Stimulated activated CD8-positive, alpha-beta memory T cell treated with anti-CD3 and anti-CD28 coated beads, Interleukin-12 subunit alpha, Interleukin-12 subunit beta, amount 100 ng/mL, for 4 hours (primary cell): ENCODE results near the gene SURF2.

Experiments
- DNase-seq: peaks from one replicate; pipeline ENCODE4 v3.0.0-alpha.2; 2020; ENCODE audit warnings: low read depth

SURF2 gene

DNA sequence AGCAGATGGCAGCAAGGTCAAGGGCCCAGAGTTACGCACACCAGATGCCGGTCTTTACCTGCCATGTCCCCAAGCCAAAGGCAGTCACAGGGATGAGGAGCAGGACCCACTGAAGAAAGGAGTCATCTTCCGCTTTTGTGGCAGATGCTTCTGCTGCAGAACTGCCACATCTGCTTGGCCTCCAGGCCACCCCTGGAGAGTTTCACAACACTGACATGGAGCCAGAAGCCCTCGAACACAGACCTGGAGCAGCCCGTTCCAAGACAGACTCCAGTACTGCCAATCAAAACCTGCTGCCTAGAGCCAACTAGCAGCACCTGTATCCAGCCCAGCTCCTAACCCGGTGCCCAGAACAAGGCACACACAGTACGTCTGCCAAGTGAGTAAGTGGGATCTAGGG is 1.6 kb upstream of the SURF2 start:
- DNase-seq, result no peak

DNA sequence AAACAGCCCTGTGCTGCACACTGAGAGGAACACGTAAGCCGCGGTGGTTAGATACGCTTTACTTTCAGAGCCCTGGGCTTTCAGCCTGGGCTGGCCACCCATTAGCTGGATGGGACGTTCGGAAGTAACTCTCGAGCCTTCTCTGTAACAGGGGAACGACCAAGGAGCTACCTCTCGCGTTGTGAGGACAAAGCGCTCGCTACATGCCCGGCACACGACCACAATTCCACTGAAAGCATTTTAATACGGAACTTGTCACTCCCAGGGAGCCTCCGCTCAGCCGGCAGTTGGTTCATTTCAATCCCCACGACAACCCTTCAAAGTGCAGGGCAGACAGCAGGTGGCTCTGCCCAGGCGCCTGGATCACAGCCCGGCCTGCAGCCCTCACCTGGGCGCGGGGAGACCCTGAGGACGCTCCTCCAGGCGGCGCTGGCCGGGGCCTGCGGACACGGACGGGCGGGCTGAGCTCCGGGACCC is 431 bp upstream of the SURF2 start:
- DNase-seq, result no peak

DNA sequence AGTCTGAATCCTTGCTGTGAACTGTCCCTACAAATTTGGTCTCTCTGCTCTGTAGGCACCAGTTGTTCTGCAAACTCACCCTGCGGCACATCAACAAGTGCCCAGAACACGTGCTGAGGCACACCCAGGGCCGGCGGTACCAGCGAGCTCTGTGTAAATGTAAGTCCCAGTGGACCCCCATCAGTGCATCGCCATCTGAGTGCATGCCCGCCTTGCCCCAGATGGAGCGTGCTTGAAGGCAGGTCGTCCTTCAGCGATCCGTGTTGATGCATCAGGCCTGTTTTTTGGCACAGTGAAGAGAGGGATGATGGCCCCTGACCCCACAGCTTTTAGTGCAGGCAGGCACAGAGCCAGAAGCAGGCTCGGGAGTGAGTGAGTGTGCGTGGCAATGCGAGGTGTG is 1.3 kb downstream of the SURF2 start:
- DNase-seq, result no peak

DNA sequence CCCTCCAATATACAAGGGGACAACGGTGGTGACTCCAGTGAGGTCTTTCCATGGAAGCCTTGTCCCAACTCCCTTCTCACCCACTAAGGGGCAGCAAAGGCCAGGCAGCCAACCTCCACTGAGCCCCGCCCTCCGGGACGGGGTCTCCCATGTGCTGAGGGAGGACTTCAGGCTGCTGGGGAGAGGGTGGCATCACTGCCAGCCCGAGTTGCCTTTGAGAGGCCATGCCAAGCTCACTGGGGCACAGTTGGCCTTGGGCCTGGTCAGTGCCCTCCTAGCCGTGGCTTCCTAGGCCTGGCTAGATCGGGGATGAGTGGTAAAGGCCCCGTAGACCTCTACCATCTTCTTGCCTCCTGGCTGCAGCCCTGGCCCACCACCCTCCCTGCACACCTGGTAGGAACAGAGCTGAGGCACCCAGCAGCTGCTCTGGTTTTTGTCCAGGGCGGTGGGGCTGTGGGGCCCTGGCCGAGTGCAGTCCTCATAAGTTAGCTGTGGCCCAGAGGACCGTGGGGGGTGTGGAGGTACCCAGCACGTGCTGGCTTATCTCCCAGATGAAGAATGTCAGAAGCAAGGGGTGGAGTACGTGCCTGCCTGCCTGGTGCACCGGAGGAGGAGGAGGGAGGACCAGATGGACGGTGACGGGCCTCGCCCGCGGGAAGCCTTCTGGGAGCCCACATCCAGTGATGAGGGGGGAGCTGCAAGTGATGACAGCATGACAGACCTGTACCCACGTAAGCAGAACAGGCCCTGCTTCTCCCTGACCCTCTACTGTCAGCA is 3.2 kb downstream of the SURF2 start:
- DNase-seq, result no peak

DNA sequence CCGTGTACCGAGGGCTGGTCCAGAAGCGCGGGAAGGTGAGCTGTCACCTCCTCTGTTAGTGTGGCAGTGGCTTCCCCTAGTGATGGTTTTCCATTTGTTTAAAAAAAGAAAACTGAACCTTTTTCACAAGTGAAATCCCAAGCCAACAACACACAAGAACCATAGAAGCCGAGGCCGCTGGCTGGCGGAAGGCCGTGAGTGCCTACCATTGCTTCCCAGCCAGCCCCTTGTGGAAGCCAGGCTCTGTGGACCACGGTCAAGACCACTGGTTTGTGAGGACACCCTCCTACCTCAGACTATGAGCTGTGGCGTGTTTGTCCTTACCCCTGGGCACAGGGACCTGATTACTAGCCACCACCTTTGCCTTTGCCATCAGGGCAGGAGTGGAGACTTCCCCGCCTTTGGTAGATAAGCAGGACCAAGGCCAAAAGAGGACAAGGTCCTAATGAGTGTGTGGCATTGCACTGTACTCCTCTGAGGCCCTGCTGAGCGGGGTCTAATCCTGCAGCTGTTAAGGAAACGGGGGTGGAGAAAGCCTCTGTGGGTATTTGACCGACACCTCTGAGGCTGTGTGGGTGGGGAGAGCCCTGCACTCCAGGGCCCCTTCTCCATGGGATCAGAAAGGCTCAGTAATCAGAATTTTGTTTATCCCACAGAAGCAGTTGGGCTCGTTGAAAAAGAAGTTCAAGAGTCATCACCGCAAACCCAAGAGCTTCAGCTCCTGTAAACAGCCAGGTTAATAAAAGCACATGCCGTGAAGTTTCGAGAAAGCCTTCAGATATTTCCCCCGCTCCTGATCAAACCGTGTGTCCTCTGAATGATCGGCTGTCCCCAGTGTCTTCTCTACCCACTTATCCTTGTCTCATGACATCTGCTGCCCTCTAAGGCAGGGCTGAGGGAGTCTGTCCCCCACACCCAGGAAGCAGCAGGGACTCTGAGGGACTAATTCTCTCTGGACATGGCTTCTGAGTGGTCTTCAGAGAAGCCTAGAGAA is 4.3 kb downstream of the SURF2 start:
- DNase-seq, result no peak

DNA sequence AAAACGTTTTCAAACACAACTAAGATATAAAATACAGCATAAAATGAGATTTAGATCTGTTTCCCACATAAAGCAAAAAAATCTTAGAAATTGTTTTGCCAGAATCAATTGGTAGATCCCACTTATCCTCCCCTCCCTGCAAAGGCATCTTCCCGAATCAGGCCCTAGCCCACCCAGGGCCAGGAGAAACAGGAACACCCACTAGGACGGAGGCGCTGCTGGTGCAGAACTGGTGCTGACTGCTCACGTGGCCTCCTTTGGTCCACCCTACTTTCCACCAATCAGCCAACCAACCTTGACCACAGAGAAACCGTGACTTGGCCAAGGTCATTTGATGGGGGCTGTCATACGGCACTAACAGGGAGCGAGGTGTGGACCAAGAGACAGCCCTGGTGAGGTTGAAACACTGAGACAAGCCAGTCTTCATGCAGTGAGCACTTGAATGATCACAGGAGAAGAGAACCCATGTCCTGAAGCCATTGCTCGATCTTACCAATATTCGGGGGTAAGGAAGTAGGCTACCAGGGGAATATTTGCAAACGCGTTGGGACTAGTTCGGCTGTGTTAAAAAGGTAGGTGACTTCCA is 5.2 kb downstream of the SURF2 start:
- no peak for DNase-seq

DNA sequence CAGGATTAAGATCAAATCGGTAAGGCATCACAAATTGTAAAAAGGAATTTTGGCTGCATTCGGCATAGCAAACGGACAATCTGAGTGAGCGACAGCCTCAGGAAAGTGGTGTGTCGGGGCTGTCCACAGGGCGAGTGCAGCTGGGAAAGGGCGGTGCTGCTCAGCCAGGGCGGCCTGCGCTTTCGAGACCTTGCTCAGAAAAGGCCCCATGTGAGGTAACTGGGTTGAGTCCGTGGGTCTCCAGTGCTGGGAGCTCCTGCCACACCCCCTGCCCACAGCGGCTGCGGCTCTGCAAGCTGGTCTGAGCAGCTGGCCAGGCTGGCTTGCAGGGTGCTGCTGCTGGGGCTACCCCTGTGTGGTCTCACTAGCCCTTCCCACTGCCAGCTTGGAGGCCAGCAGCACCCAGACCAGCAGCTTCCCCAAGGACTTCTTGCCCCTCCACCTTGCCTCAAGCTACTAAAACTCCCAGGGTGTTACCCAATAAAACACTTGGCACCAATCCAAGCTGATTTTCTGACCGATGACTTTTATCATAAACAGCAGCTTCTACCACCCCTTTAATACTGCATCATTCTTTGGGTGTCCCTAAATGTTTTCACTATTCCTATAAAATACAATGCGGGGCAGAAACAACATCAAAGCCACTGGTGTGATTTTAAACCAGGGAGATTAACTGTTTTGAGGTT is 6.2 kb downstream of the SURF2 start:
- DNase-seq, result no peak

DNA sequence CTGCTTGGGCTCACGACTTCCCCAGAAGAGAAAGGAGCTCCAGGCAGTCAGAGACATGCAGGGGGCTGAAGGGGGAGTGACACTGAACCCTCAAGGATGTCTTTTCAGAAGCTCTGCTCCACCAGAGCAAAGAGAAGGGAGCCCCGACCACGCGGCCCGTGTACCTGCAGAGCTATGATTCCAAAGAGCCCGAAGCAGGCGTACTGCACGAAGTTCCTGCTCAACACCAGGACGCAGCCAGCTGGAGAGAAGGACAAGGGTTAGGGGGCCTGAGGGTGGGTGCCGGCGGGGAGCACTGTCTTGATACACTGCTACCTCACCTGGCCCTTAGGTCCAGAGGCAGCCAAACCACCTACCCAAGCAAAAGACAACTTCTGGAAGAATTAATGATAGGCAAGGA is 10.1 kb downstream of the SURF2 start:
- DNase-seq, result no peak

DNA sequence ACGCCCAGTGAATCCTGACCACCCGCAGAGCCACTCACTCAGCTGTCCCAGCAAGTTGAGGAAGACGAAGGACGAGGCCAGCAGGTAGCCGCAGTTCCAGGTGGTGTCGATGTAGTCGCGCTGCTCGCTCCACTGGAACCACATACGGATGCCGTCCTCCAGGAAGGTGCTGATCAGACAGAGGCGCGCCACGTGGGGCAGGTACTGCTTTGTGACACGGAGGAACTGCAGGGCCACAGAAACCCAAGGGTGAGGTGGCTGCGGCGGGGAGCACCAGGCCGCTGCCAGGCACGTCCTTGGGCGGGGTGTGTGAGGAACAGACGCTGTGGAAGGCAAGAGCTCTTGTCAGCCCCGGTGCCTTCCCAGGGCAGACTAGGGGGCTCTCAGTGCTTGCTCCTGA is 10.9 kb downstream of the SURF2 start:
- no peak for DNase-seq

DNA sequence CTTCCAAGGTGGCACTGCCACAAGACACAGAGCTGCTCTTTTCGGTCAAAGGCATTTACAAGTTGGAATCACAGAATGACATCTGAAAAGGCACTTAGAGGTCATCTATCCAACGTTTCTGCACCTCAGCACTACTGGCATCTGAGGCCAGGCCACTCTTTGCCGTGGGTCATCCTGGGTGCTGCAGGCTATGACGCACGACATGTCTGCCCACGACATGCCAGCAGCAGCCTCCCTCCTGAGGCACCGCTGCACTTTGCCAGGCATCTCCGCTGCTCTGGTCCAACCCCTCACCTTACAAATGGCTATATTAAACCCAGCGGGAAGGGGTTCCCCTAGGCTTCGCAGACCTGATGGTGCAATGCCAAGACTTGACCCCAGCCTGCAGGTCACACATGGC is 11.4 kb downstream of the SURF2 start:
- no peak for DNase-seq

DNA sequence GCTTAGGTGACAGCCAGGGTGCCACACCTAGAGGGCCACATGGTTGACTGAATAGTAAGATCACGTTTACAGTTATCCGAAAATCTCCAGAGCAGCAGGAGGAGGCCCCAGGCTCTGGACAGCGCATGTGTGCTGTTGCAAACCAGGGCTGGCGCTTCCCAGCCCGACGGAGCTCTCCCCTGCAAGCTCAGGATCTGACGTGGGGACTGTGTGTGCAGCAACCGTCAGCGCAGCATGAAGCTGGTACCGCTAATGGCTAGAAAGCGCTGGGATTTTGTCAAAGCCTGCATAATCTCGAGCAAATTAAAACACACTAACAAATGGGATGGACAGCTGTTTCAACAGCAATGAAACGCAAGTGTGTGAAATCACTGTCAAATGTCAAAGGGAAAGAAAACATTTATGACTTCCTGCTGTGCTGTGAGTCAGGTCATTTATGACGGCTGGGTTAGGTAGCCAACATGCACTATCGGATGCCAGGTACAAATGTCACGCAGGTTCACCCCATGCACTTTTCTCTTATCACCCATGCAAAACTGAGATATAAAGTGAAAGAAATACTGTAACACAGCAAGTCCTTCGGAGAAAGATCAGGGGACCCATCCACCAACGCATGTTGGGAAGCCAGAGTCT is 12.0 kb downstream of the SURF2 start:
- DNase-seq, result no peak

DNA sequence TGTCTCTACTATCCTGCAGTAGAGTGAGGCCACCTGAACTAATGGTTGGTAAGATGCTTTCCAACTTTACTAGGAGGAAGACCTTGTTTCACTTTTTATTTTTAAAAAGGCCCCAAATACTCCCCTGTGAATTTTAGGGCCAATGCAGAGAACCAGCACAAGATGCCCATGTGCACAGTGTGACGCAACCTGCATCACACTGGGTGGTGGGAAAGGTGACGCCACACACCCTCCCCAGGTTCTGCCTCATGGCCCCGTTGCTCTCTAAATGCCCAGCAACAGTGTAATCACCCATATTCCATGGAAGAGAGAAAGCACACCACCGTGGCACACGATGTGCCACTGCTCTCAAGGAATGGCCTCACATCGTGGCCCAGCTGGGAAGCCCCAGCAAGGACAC is 13.1 kb downstream of the SURF2 start:
- no peak for DNase-seq

DNA sequence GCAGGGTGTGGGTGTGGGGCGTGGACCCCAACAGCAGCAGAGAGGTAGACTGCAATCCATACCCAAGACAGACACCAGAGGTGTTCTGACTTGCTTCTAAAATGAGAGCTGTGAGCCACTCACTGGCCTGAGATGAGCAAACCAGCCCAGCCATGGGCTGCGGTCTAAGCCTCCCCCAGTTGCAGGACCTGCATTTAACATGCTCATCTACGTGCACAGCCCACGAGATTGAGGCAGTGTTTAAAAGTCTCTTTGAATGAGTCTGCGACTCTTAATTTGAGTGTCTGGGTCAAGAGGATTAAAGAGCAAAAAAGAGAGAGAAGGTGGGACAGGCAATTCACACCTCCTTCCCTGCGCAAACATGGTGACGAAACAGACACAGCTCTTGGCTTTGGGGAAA is 13.6 kb downstream of the SURF2 start:
- no peak for DNase-seq

DNA sequence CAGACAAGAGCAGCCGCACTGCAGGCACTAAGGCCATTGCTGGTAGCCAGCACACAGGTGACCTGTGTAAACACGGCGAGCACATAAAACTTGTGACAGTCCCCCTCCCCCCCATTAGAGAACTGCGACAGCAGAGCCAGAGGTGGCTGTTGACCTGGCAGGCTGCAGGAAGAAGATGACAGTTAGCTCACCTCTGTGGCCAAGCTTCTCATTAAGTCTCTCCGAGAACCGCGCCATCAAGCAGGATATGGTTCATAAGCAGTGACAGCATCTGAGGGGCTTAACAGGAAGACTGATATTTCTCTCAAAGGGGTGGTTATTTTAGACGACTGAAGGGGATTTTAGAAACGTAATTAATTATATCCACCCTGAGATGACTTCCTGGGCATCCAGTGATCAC is 14.3 kb downstream of the SURF2 start:
- no peak for DNase-seq

DNA sequence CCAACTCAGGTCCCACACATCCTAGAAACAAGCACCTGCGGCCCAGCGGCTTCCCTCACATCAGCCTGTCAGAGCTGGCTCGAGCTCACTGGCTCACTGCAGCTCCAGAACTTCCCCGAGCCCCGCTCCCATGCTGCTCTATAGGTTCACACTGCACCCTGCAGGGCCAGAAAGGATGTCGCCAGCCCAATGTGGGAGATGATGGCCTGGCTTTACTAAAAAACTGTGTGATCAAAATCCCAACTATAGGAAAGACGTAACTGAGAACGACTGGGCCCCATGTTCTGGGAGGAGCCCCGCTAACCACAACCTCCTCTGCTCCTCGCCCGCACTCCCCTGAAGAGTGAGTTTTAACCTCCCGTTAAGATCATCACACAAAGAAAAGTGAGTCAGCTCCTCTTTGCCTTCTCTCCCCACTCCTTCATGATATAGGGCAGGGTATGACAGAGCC is 14.9 kb downstream of the SURF2 start:
- DNase-seq, result peak; percentile 57

DNA sequence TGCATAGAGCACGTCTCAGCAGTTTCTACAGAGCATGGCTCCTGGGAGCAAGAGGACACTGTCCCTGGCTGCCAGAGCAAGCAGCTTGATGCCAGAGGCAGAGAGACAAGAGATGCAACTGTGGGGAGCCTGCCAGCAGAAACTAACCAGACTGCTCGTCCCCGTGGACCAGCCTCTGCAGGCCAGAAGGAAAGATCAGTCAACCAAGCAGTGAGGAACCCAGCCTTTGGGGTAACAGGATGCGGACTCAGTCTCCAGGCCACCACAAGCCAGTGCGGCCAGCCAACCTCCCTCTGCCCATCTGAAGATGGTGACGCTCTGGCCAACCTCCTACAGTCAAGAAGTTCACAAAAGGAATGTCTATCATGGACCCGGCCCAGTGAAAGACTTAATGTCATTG is 15.8 kb downstream of the SURF2 start:
- no peak for DNase-seq

DNA sequence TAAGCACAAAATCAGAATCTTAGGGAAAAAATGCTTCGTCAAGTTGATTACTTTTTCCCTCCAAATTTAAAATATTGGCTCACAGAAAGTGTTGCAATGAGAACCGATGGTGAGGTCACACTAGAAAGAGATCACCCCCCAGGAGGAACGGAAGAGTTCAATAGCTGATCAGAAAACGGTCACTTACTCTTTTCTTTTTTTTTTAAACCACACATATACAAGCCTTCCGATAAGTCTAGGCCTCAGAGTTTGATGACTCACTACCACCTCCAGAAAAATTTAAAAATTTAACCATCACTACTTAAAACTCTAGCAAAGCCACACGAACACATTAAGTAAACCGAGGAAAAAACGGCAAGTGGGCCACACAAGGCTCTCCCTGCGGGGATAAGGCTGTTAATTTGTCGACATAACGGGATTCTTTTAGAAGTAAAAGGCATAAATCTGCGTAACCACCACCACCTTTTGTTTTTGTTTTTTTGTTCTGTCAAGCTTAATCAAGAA is 18.3 kb downstream of the SURF2 start:
- DNase-seq, result no peak

DNA sequence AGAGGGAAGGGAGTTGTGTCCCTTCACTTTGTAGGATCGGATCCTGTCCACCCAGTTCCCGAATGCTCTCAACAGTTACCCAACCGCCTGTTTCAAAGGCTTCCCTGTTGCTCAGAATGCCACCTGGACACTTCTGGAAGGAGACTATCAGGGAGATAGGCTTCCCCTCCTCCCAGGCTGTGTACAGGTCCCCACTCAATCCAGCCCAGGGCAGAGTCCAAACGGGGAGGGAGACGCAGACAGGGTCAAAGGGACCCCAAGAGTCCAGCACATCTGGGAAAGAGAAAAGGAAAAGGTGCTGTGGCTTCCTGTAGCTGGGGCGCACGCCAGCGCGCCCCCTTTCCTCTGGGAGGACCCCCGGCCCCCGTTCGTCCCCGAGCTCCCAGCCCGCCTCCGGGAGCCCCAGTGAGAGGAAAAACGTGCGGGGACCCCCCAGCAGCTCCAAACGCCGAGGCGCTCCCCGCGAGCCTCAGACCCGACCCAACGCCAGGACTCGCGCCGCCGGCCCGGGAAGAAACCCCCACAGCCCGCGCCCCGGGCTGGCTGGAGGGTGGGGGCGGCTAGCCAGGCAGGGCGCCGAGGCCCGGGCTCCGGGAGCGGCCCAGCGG is 18.9 kb downstream of the SURF2 start:
- no peak for DNase-seq

DNA sequence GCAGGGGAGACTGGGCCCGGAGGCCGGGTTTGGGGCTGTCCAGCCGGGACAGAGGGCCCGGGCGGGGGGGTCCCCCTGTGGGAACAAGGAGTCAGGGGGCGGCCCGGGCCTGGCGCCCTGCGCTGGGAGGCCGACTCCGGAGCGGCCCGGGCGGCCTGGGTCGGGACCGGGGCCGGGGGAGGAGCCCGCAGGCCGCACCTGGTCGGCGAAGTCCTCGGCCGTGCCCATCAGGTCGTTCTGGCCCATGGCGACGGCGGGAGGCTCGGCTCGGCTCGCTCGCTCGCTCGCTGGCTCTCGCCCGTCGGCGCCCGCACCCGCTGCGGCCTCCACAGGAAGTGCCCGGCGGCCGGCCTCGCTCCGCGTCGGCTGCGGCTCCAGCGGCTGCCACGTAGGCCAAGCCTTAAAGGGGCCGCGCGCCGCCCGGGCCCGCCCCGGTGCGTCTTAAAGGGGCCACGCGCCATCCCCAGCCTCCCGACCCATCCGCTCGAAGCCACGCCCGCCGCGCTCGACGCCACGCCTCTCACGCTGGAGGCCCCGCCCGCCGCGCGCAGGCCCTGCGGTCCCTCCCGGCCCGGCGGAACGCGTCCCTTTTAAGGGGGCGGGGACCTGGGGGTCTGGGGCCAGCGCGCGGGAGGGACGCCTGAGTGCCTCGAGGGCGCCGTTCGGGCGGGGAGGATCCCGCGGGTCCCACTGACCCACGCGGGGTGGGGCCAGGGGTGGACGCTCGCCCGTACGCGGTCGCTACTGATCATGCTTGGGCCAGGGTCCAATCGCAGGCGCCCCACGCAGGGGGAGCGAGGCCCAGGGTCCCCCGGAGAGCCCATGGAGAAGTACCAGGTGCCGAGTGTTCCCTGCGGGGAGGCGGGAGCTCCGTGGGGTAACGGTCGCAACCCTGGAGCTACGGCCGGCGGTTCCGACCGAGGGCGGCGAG is 19.6 kb downstream of the SURF2 start, which contains the start of the genes STKLD1 and SURF4:
TSS of gene STKLD1 (plus strand) at position 643 of the 931 bp plus-strand sequence. CDS start at position 751, 108 bp downstream.
TSS of gene SURF4 (minus strand) at position 337 of the 931 bp plus-strand sequence. CDS start at position 246, 91 bp downstream.
- peak; percentile 95 for DNase-seq
